Tongue (tissue), 2 donors: ENCODE data around the gene CRYGB. TPM values are rescaled to one million over a fixed set of nuclear protein-coding genes. Genes with fewer than 3 reads are reported as not detected.
"Not testable (repeated sequence)": the region's sequence is repeated elsewhere in the genome, so short reads cannot be mapped to it uniquely, and the experiment has no call there.

Experiments
- DNase-seq: peaks from one replicate; pipeline ENCODE4 v3.0.0-alpha.2; 2015
- total RNA-seq: library from RNA; depleted of rRNA; stranded (reverse); fragments of >200 nt; gene quantifications from one replicate; pipeline ENCODE4 v1.2.3, GENCODE V29; 2014

The CRYGB gene
- total RNA-seq, 1 donor from 2014 or later: not detected

DNA sequence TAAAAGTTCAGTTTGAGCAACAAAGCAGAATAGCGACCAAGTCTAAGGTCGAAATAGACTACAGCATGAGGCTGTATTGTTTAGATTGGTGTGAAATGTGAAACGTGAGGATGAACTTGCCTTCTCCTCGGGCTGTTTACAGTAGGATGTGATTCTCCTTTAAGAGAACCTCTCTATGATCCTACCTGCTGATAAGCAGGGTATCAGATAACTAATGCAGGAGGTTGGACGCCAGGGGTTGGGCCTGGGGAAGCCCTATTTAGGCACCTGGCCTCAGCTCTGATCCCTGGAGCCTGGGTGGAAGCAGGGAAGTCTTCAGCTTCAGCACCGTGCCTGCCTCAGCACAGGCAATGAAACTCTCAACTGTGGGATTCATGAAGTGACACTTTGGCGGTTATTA is 33.0 kb downstream of the CRYGB start:
- no peak for DNase-seq

DNA sequence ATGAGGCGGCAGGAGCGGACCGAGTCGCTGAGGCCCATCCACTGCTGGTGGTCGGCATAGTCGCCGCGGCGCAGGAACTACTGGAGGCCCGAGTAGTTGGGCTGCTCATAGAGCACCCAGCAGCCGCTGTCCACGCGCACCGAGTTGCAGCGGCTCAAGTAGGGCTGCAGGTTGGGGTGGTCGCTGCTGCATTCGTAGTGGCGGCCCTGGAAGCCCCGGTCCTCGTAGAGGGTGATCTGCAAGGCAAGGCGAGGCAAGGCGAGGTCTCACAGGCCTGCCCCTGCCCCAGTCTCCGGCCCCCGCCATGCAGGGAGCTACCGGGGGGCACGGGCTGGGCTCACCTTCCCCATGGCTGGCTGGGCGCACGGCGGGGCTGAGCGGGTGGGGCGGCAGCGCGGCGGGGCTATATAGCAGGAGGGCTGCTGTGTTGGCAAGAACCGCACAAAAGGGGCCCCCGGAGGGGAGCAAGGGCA is 33.6 kb downstream of the CRYGB start:
- DNase-seq: not testable (repeated sequence)

DNA sequence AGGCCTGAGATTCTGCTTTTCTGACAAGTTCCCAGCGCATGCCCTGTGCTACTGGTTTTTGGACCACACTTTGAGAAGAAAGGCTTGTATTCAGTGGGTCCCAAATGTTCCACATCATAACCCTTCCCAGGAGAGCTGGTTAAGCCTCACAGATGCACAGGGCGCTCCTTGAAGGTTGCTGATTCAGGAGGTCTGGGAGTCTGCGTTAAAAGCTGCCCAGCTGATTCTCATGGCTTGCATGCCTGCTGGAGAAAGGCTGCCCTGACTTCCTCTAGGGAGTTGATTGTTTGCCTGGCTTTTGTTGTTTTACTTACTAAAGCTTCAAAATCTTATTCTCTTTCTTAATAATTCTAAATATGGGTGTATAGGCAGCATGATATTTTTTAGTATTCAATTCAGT is 42.3 kb downstream of the CRYGB start:
- no peak for DNase-seq

- DNase-seq: peak; percentile 24
Observed at GRCh38 chr2:208101716-208102631, 44.0 kb downstream of the CRYGB start.

GRCh38 chr2:208099682-208100470 is 46.1 kb downstream of the CRYGB start:
- no peak for DNase-seq

GRCh38 chr2:208098701-208099100 is 47.3 kb downstream of the CRYGB start:
- not testable (repeated sequence) for DNase-seq

- DNase-seq: no peak
Observed at GRCh38 chr2:208098267-208098666, 47.7 kb downstream of the CRYGB start.

DNA sequence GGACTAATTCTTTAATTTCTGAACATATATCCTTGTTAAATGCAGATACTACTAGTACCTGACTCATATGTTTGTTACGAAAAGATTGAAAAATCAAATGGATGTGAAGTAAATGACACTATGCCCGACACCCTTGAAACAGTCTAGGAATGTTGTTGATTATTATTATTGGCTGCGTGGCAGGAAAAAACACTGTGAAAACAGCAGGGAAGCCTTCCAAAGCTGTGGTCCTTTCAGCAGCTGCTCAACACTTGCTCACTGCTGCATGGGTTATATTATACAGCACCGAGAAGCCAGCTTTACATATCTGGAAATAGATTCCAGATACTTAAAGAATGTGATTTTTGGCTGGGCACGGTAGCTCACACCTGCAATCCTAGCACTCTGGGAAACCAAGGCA is 48.2 kb downstream of the CRYGB start:
- DNase-seq: no peak

DNA sequence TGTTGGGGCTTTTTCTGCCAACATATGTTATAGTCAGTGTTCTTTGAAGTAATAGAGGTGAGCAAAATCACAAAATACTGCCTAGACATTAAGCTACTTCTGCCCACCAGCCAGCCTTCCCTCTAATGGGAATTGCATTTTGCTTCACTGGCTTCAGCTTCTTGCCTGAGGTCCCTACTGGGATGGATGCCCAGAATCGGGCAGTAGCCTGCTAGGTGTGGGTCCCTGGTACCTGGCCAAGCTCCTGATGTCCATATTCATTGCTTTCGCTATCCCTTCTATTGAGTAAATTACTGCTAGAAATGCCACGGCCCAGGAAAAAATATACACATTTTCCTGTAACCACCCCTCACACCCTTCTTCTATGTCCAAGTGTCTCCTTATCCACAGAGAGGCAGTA is 48.6 kb downstream of the CRYGB start:
- no peak for DNase-seq

GRCh38 chr2:208096080-208096479 is 49.9 kb downstream of the CRYGB start:
- DNase-seq: no peak

GRCh38 chr2:208093128-208093527 is 52.8 kb downstream of the CRYGB start:
- no peak for DNase-seq

Other genes starting within 250 kb of the CRYGB start
- 20.0 TPM for gene PLEKHM3, start 120.6 kb downstream of the CRYGB start, total RNA-seq
- gene CRYGD, start 21.6 kb downstream of the CRYGB start, total RNA-seq: not detected
- not detected for gene CRYGC, start 16.3 kb downstream of the CRYGB start, total RNA-seq
- gene CRYGA, start 17.4 kb upstream of the CRYGB start, total RNA-seq: not detected
- gene C2orf80, start 43.9 kb upstream of the CRYGB start, total RNA-seq: not detected
- gene IDH1, start 108.9 kb upstream of the CRYGB start, total RNA-seq: 57.2 TPM
- 43.1 TPM for gene PIKFYVE, start 120.1 kb upstream of the CRYGB start, total RNA-seq